Measurements from ENCODE around the gene IL3RA.
"Not testable (repeated sequence)": the region's sequence is repeated elsewhere in the genome, so short reads cannot be mapped to it uniquely, and the experiment has no call there.

IL3RA gene

GRCh38 chrX:1336331-1336943, at the start of gene IL3RA:
Gene IL3RA (plus strand): TSS chrX:1336785. CDS start chrX:1341766, 4,981 bp downstream.
- Histone ChIP-seq H3K9me3 (peaks cover 12% of the 10 kb centered on the region), H3K9ac (peak within 1 kb of the TSS; percentile 77), H4K20me1 (no peaks in the 10 kb centered on the region), H3K4me2 (peak within 1 kb of the TSS; percentile 87), H3K36me3 (peaks cover 30% of the 10 kb centered on the region), H3K4me1 (peaks cover 56% of the 10 kb centered on the region), H3K27me3 (no peaks in the 10 kb centered on the region), H3K27ac (peak within 1 kb of the TSS; percentile 78), H3K4me3 (peak within 1 kb of the TSS; percentile 67)
- TF ChIP-seq Cebpa-rat (IDR thresholded peaks at IDR 0.05) = peak; percentile 82

- TF ChIP-seq Cebpa-rat (IDR thresholded peaks at IDR 0.05) = no peak
- Histone ChIP-seq H3K27me3 (no peaks in the 10 kb centered on the region), H4K20me1 (no peaks in the 10 kb centered on the region), H3K4me3 (no peak overlapping the region), H3K4me1 (peaks cover 42% of the 10 kb centered on the region), H3K4me2 (no peak overlapping the region), H3K27ac (no peak overlapping the region), H3K36me3 (no peaks in the 10 kb centered on the region), H3K9me3 (0 out of 2 replicates have a peak, but pooled peaks cover 1% of the 10 kb centered on the region), H3K9ac (no peak overlapping the region)
These were observed 47.0 kb upstream of the IL3RA start for GRCh38 chrX:1289535-1289934.

DNA sequence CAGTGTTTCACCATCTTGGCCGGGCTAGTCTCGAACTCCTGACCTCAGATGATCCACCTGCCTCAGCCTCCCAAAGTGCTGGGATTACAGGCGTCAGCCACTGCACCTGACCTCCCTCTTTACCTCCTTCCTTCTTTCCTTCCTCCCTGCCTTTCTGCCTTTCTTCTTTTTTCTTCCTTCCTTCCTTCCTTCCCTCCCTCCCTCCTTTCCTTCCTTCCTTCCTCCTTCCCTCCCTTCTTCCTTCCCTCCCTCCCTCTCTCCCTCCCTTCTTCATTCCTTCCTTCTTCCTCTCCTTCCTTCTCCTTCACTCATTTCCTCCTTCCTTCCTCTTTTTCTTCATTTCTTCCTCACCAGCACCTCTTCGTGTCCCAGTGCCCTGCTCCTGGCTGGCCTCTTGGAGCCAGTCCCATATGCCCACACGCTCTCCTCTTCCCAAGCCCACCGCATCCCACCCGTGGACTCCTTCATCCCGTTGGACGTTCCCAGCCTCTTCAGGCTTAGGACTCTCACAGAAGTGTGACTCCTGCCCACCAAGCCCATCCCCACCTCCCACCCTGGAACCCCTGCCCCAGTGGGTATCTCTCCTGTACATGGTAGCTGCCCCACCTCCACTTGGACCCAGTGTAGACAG, 45.4 kb upstream of the IL3RA start:
- H3K4me2 ChIP-seq = peak overlapping the region; percentile 90
- peaks cover 18% of the 10 kb centered on the region for H3K9me3 ChIP-seq
- H3K9ac ChIP-seq = no peak overlapping the region
- no peaks in the 10 kb centered on the region for H3K27me3 ChIP-seq
- no peak for TF ChIP-seq Cebpa-rat (IDR thresholded peaks at IDR 0.05)
- peaks cover 42% of the 10 kb centered on the region for H3K4me1 ChIP-seq
- H3K27ac ChIP-seq = no peak overlapping the region
- no peaks in the 10 kb centered on the region for H3K36me3 ChIP-seq
- no peak overlapping the region for H3K4me3 ChIP-seq
- H4K20me1 ChIP-seq = no peaks in the 10 kb centered on the region

GRCh38 chrX:1292575-1293290, 43.9 kb upstream of the IL3RA start:
- no peak for TF ChIP-seq Cebpa-rat (IDR thresholded peaks at IDR 0.05)
- H3K4me2 ChIP-seq = peak overlapping the region; percentile 90
- H3K27me3 ChIP-seq = no peaks in the 10 kb centered on the region
- H3K9me3 ChIP-seq = peaks cover 24% of the 10 kb centered on the region
- peak overlapping the region; percentile 73 for H3K27ac ChIP-seq
- peak overlapping the region; percentile 44 for H3K4me3 ChIP-seq
- peak overlapping the region; percentile 66 for H3K9ac ChIP-seq
- no peaks in the 10 kb centered on the region for H4K20me1 ChIP-seq
- H3K36me3 ChIP-seq = no peaks in the 10 kb centered on the region
- H3K4me1 ChIP-seq = peaks cover 37% of the 10 kb centered on the region

GRCh38 chrX:1294301-1295067, 42.1 kb upstream of the IL3RA start:
- peaks cover 37% of the 10 kb centered on the region for H3K4me1 ChIP-seq
- H3K4me3 ChIP-seq = no peak overlapping the region
- no peak overlapping the region for H3K4me2 ChIP-seq
- H3K9me3 ChIP-seq = peaks cover 34% of the 10 kb centered on the region
- H3K9ac ChIP-seq = no peak overlapping the region
- TF ChIP-seq Cebpa-rat (IDR thresholded peaks at IDR 0.05) = no peak
- H3K27ac ChIP-seq = no peak overlapping the region
- no peaks in the 10 kb centered on the region for H3K36me3 ChIP-seq
- H4K20me1 ChIP-seq = no peaks in the 10 kb centered on the region
- H3K27me3 ChIP-seq = no peaks in the 10 kb centered on the region

DNA sequence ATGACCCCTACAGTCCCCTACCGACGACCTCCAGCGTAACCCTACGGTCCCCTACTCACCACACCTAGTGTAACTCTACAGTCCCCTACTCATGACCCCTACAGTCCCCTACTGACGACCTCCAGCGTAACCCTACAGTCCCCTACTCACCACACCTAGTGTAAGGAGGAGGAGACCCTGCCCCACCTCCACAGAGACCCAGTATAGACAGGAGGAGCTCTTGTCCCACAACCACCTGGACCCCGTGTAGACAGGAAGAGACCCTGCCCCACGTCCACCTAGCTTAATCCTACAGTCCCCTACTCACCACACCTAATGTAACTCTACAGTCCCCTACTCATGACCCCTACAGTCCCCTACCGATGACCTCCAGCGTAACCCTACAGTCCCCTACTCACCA, 41.0 kb upstream of the IL3RA start:
- no peak overlapping the region for H3K4me2 ChIP-seq
- H3K36me3 ChIP-seq = no peaks in the 10 kb centered on the region
- H3K9me3 ChIP-seq = peaks cover 42% of the 10 kb centered on the region
- H3K27ac ChIP-seq = no peak overlapping the region
- no peaks in the 10 kb centered on the region for H4K20me1 ChIP-seq
- H3K9ac ChIP-seq = no peak overlapping the region
- H3K4me1 ChIP-seq = peaks cover 32% of the 10 kb centered on the region
- H3K4me3 ChIP-seq = no peak overlapping the region
- TF ChIP-seq Cebpa-rat (IDR thresholded peaks at IDR 0.05) = no peak
- no peaks in the 10 kb centered on the region for H3K27me3 ChIP-seq

GRCh38 chrX:1297591-1297990, 39.0 kb upstream of the IL3RA start:
- H3K4me2 ChIP-seq, H3K27ac ChIP-seq, H3K4me3 ChIP-seq, H3K27me3 ChIP-seq, H4K20me1 ChIP-seq, H3K9ac ChIP-seq, H3K36me3 ChIP-seq: not testable (repeated sequence)
- Histone ChIP-seq H3K4me1 (peaks cover 12% of the 10 kb centered on the region), H3K9me3 (peaks cover 42% of the 10 kb centered on the region)

DNA sequence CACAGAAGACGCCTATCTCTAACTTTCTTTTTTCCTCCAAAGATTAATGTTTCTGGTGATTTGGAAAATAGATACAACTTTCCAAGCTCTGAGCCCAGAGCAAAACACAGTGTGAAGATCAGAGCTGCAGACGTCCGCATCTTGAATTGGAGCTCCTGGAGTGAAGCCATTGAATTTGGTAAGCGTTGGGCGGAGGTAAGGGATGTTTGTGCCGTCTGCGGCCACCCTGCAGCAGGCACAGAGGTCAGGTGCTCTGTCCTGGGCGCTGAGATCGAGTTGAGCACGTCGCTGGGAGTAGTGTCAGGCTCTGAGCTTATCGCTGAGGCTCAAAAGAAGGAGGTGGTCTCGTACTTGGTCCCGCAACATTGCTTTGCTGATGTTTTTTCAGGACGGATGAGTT, 36.1 kb upstream of the IL3RA start:
- no peak for TF ChIP-seq Cebpa-rat (IDR thresholded peaks at IDR 0.05)
- Histone ChIP-seq H3K4me3 (no peak overlapping the region), H3K9ac (no peak overlapping the region), H3K4me1 (no peaks in the 10 kb centered on the region), H3K36me3 (no peaks in the 10 kb centered on the region), H3K4me2 (no peak overlapping the region), H3K9me3 (peaks cover 31% of the 10 kb centered on the region), H4K20me1 (no peaks in the 10 kb centered on the region), H3K27ac (no peak overlapping the region), H3K27me3 (no peaks in the 10 kb centered on the region)

GRCh38 chrX:1305411-1305810, 31.2 kb upstream of the IL3RA start:
- Histone ChIP-seq H3K36me3 (no peaks in the 10 kb centered on the region), H3K4me3 (no peak overlapping the region), H3K27ac (no peak overlapping the region), H3K9me3 (peaks cover 7% of the 10 kb centered on the region; the same call in 1 of the 2 replicates), H3K4me1 (no peaks in the 10 kb centered on the region), H3K9ac (no peak overlapping the region), H3K27me3 (no peaks in the 10 kb centered on the region), H3K4me2 (no peak overlapping the region), H4K20me1 (no peaks in the 10 kb centered on the region)
- TF ChIP-seq Cebpa-rat (IDR thresholded peaks at IDR 0.05) = no peak
